H1 (cell line): Measurements from ENCODE around the gene DNAJB11.

Source experiments
- CBX8 ChIP-seq: fragments of 300-800, 300-1000 bp; sonication (generic); IDR thresholded peaks from 2 replicates; pipeline ENCODE4 v1.7.1; 2016; ENCODE audit warnings: low read depth, low read length, borderline replicate concordance
- CREB1 ChIP-seq: IDR thresholded peaks from 2 replicates; pipeline ENCODE4 v1.6.1; 2012; ENCODE audit warnings: inconsistent platforms
- EGR1 ChIP-seq: IDR thresholded peaks from 2 replicates; pipeline ENCODE4 v1.6.1; 2011; ENCODE audit warnings: low read depth, low read length, borderline replicate concordance
- EP300 ChIP-seq, 2 experiments: IDR thresholded peaks; 1 replicate in 1 of 2; 2 replicates in 1 of 2; pipeline ENCODE4 v1.6.1; 2011 to 2012; ENCODE audit warnings: low read depth in 2 of 2, low read length in 2 of 2, mild to moderate bottlenecking in 2 of 2, borderline replicate concordance in 1 of 2, inconsistent platforms in 1 of 2, moderate library complexity in 1 of 2
- FOSL1 ChIP-seq: IDR thresholded peaks from 2 replicates; pipeline ENCODE4 v1.6.1; 2011; ENCODE audit warnings: mild to moderate bottlenecking, low read depth, low read length, moderate library complexity; ENCODE audit not compliant: insufficient read depth
- JUN ChIP-seq: IDR thresholded peaks from 2 replicates; pipeline ENCODE4 v1.6.1; 2011; ENCODE audit warnings: low read depth, mild to moderate bottlenecking, improper control_type of control experiment, low read length
- POLR2A ChIP-seq, 2 experiments: IDR thresholded peaks; 1 replicate in 1 of 2; 2 replicates in 1 of 2; pipeline ENCODE4 v1.6.1; 2011; ENCODE audit warnings: low read depth in 2 of 2, low read length in 2 of 2, mild to moderate bottlenecking in 2 of 2; ENCODE audit errors: control extremely low read depth in 1 of 2
- POU5F1 ChIP-seq: IDR thresholded peaks from 2 replicates; pipeline ENCODE4 v1.6.1; 2011; ENCODE audit warnings: low read depth, mild to moderate bottlenecking, low read length, moderate library complexity
- RFX5 ChIP-seq: IDR thresholded peaks from 2 replicates; pipeline ENCODE4 v1.6.1; 2011; ENCODE audit warnings: low read depth, low read length, improper control_type of control experiment, borderline replicate concordance
- SP1 ChIP-seq: IDR thresholded peaks from 2 replicates; pipeline ENCODE4 v1.6.1; 2011; ENCODE audit warnings: low read depth, low read length
- SUZ12 ChIP-seq: fragments of 200-600 bp; sonication (generic); IDR thresholded peaks from 2 replicates; pipeline ENCODE4 v1.6.1; 2012; ENCODE audit warnings: mild to moderate bottlenecking, inconsistent platforms, low read length, moderate library complexity, mixed read lengths
- TEAD4 ChIP-seq: IDR thresholded peaks from 2 replicates; pipeline ENCODE4 v1.6.1; 2012; ENCODE audit warnings: low read depth, low read length, inconsistent platforms, mixed read lengths
- TF ChIP-seq, protein P1 (sequence below): IDR thresholded peaks from 2 replicates; pipeline ENCODE4 v1.6.1; 2012; ENCODE audit warnings: low read length, inconsistent platforms
- TF ChIP-seq, protein P2 (sequence below), 3 experiments: IDR thresholded peaks; 1 replicate in 2 of 3; 2 replicates in 1 of 3; pipeline versions ENCODE4 v1.5.1 to v1.6.1; 2011; ENCODE audit warnings: low read length in 3 of 3, mild to moderate bottlenecking in 3 of 3, inconsistent platforms in 2 of 3, low read depth in 1 of 3, moderate library complexity in 1 of 3; ENCODE audit not compliant: insufficient read depth in 1 of 3; ENCODE audit errors: control extremely low read depth in 1 of 3

DNA sequence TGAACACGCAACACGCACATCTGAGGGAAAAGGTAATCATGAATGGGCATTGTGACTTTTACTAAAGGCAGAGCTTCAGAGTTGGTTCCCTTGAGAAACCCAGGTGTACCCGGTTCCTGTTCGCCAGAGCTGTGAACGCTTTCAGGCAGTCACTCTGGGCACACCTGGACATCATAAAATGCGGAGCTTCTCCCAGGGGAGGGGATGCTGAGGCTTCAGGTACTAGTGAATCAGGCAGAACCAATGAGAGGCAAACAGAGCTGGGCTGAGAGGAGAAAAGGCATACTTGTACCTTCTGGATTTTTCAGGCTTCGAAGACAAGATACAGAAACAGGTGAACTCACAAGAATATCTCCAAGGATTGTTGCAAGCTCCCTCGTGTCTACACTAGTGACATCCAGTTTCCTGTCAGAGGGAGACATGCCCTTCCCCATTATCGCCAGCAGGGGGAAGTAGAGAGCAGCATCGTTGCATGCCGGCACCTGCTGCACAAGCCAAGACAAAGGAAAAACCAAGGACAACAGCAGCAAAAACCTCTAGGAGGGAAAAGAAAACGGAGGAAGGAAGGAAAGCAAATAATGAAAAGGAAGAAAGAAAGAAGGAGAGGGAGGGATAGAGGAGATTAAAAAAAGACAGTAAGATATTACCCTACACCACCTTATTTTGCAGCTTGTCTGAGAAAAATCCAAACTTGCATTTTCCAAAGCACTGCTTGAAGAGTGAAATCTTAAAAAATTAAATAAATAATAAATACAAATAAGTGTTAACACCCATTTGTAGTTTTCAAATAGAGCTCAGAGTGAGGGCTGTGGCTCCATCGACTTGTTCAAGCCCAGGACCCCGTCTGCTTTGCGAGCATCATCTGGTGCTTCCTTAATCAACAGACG, 44.3 kb downstream of the DNAJB11 start:
- TF ChIP-seq SUZ12 (no peak), POU5F1 (no peak), EP300 (IDR thresholded peaks at IDR 0.05; ENCODE audit: borderline replicate concordance in 1 of 2, low read depth in 2 of 2, low read length in 2 of 2) (peak in 1 of 2 experiments; percentile 13; a peak in 1 of 3 replicates), SP1 (no peak), POLR2A (IDR thresholded peaks at IDR 0.05; ENCODE audit: control extremely low read depth in 1 of 2, low read depth in 2 of 2, low read length in 2 of 2) (no peak), CBX8 (no peak), JUN (no peak), FOSL1 (no peak), RFX5 (no peak), EGR1 (no peak), TEAD4 (peak; percentile 80), CREB1 (0 out of 2 replicates have a peak, but pooled peaks have one; percentile 13)
- TF ChIP-seq, protein P1, sequence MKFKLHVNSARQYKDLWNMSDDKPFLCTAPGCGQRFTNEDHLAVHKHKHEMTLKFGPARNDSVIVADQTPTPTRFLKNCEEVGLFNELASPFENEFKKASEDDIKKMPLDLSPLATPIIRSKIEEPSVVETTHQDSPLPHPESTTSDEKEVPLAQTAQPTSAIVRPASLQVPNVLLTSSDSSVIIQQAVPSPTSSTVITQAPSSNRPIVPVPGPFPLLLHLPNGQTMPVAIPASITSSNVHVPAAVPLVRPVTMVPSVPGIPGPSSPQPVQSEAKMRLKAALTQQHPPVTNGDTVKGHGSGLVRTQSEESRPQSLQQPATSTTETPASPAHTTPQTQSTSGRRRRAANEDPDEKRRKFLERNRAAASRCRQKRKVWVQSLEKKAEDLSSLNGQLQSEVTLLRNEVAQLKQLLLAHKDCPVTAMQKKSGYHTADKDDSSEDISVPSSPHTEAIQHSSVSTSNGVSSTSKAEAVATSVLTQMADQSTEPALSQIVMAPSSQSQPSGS: no peak
- TF ChIP-seq, protein P2, sequence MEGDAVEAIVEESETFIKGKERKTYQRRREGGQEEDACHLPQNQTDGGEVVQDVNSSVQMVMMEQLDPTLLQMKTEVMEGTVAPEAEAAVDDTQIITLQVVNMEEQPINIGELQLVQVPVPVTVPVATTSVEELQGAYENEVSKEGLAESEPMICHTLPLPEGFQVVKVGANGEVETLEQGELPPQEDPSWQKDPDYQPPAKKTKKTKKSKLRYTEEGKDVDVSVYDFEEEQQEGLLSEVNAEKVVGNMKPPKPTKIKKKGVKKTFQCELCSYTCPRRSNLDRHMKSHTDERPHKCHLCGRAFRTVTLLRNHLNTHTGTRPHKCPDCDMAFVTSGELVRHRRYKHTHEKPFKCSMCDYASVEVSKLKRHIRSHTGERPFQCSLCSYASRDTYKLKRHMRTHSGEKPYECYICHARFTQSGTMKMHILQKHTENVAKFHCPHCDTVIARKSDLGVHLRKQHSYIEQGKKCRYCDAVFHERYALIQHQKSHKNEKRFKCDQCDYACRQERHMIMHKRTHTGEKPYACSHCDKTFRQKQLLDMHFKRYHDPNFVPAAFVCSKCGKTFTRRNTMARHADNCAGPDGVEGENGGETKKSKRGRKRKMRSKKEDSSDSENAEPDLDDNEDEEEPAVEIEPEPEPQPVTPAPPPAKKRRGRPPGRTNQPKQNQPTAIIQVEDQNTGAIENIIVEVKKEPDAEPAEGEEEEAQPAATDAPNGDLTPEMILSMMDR (IDR thresholded peaks at IDR 0.05; ENCODE audit: control extremely low read depth in 1 of 3, insufficient read depth in 1 of 3, low read depth in 1 of 3, low read length in 3 of 3): peak; percentile 88 to 98 (median 98)
